ENCODE results near the gene CRP.
"Not testable (repeated sequence)": the region's sequence is repeated elsewhere in the genome, so short reads cannot be mapped to it uniquely, and the experiment has no call there.

CRP gene

GRCh38 chr1:159737238-159737916 is 23.0 kb upstream of the CRP start:
- Histone ChIP-seq H3K18ac (ENCODE audit: low read depth in 1 of 2, low read length in 2 of 2) (no peak overlapping the region), H4K91ac (ENCODE audit: low read length) (no peak overlapping the region), H3K4ac (ENCODE audit: low read depth in 1 of 2, low read length in 2 of 2) (no peak overlapping the region), H3K4me2 (ENCODE audit: low read length, poor library complexity, severe bottlenecking) (no peak overlapping the region), H3K9ac (ENCODE audit: low read length) (no peak overlapping the region), H3K9me3 (ENCODE audit: control insufficient read depth, low read length) (no peaks in the 10 kb centered on the region), H3K27me3 (ENCODE audit: control insufficient read depth in 1 of 2, insufficient read depth in 1 of 2, low read length in 2 of 2) (no peaks in the 10 kb centered on the region), H4K8ac (ENCODE audit: low read length) (no peak overlapping the region), H3K14ac (ENCODE audit: low read length in 2 of 2) (no peak overlapping the region), H3K23ac (ENCODE audit: low read length in 2 of 2) (no peak overlapping the region), H2BK5ac (ENCODE audit: low read depth, low read length, poor library complexity, severe bottlenecking) (no peak overlapping the region), H2AFZ (ENCODE audit: low read depth, low read length) (no peak overlapping the region), H2BK15ac (ENCODE audit: low read depth, poor library complexity, severe bottlenecking) (no peak overlapping the region), H3K79me1 (replicated peaks; ENCODE audit: low read length, poor library complexity, severe bottlenecking) (no peaks in the 10 kb centered on the region), H3K27ac (ENCODE audit: low read length, poor library complexity, severe bottlenecking) (no peak overlapping the region), H2BK120ac (ENCODE audit: low read depth, low read length) (no peak overlapping the region), H2AK5ac (ENCODE audit: low read length, severe bottlenecking) (no peak overlapping the region), H2BK12ac (ENCODE audit: low read length in 2 of 2) (no peak overlapping the region), H3K4me1 (ENCODE audit: control insufficient read depth, insufficient read depth, low read depth, low read length) (no peaks in the 10 kb centered on the region), H3K36me3 (ENCODE audit: control insufficient read depth in 1 of 2, insufficient read depth in 2 of 2, low read depth in 1 of 2, low read length in 2 of 2) (no peaks in the 10 kb centered on the region), H3K4me3 (ENCODE audit: insufficient read depth in 1 of 2, low read depth in 1 of 2, low read length in 2 of 2) (no peak overlapping the region)
- 80% methylated on average over 2 of the region's 4 CpGs for WGBS
- no peak for DNase-seq

GRCh38 chr1:159723188-159723587 is 8.8 kb upstream of the CRP start:
- not testable (repeated sequence) for H3K4me3 ChIP-seq (ENCODE audit: insufficient read depth in 1 of 2, low read depth in 1 of 2, low read length in 2 of 2); H3K23ac ChIP-seq (ENCODE audit: low read length in 2 of 2); H3K27me3 ChIP-seq (ENCODE audit: control insufficient read depth in 1 of 2, insufficient read depth in 1 of 2, low read length in 2 of 2); H3K4me1 ChIP-seq (ENCODE audit: control insufficient read depth, insufficient read depth, low read depth, low read length); H2BK120ac ChIP-seq (ENCODE audit: low read depth, low read length); H3K18ac ChIP-seq (ENCODE audit: low read depth in 1 of 2, low read length in 2 of 2); H2BK15ac ChIP-seq (ENCODE audit: low read depth, poor library complexity, severe bottlenecking); H3K36me3 ChIP-seq (ENCODE audit: control insufficient read depth in 1 of 2, insufficient read depth in 2 of 2, low read depth in 1 of 2, low read length in 2 of 2); H3K14ac ChIP-seq (ENCODE audit: low read length in 2 of 2); H2BK5ac ChIP-seq (ENCODE audit: low read depth, low read length, poor library complexity, severe bottlenecking); H3K79me1 ChIP-seq (replicated peaks; ENCODE audit: low read length, poor library complexity, severe bottlenecking); H3K27ac ChIP-seq (ENCODE audit: low read length, poor library complexity, severe bottlenecking); H4K8ac ChIP-seq (ENCODE audit: low read length); H4K91ac ChIP-seq (ENCODE audit: low read length); H3K9ac ChIP-seq (ENCODE audit: low read length); DNase-seq; H3K4ac ChIP-seq (ENCODE audit: low read depth in 1 of 2, low read length in 2 of 2); H3K4me2 ChIP-seq (ENCODE audit: low read length, poor library complexity, severe bottlenecking); H2BK12ac ChIP-seq (ENCODE audit: low read length in 2 of 2); H2AFZ ChIP-seq (ENCODE audit: low read depth, low read length); H2AK5ac ChIP-seq (ENCODE audit: low read length, severe bottlenecking)
- 80% methylated on average over 6 of the region's 6 CpGs for WGBS
- H3K9me3 ChIP-seq (ENCODE audit: control insufficient read depth, low read length), result peaks cover 35% of the 10 kb centered on the region

- WGBS, result 0% methylated on average over 1 of the region's 2 CpGs
- Histone ChIP-seq H3K27me3 (ENCODE audit: control insufficient read depth in 1 of 2, insufficient read depth in 1 of 2, low read length in 2 of 2) (no peaks in the 10 kb centered on the region), H2BK5ac (ENCODE audit: low read depth, low read length, poor library complexity, severe bottlenecking) (no peak overlapping the region)
Measured at GRCh38 chr1:159719990-159720389, 5.6 kb upstream of the CRP start.

GRCh38 chr1:159715855-159716254 is 1.5 kb upstream of the CRP start:
- Histone ChIP-seq H2BK12ac (ENCODE audit: low read length in 2 of 2) (no peak overlapping the region), H3K23ac (ENCODE audit: low read length in 2 of 2) (no peak overlapping the region), H4K91ac (ENCODE audit: low read length) (no peak overlapping the region), H3K4ac (ENCODE audit: low read depth in 1 of 2, low read length in 2 of 2) (no peak overlapping the region), H3K27ac (ENCODE audit: low read length, poor library complexity, severe bottlenecking) (no peak overlapping the region), H2BK5ac (ENCODE audit: low read depth, low read length, poor library complexity, severe bottlenecking) (no peak overlapping the region), H2AFZ (ENCODE audit: low read depth, low read length) (no peak overlapping the region), H3K4me3 (ENCODE audit: insufficient read depth in 1 of 2, low read depth in 1 of 2, low read length in 2 of 2) (no peak overlapping the region), H3K36me3 (ENCODE audit: control insufficient read depth in 1 of 2, insufficient read depth in 2 of 2, low read depth in 1 of 2, low read length in 2 of 2) (no peaks in the 10 kb centered on the region), H3K4me2 (ENCODE audit: low read length, poor library complexity, severe bottlenecking) (no peak overlapping the region), H3K79me1 (replicated peaks; ENCODE audit: low read length, poor library complexity, severe bottlenecking) (no peaks in the 10 kb centered on the region), H2AK5ac (ENCODE audit: low read length, severe bottlenecking) (no peak overlapping the region), H3K4me1 (ENCODE audit: control insufficient read depth, insufficient read depth, low read depth, low read length) (no peaks in the 10 kb centered on the region), H3K9me3 (ENCODE audit: control insufficient read depth, low read length) (peaks cover 20% of the 10 kb centered on the region), H3K14ac (ENCODE audit: low read length in 2 of 2) (no peak overlapping the region), H2BK15ac (ENCODE audit: low read depth, poor library complexity, severe bottlenecking) (no peak overlapping the region), H3K18ac (ENCODE audit: low read depth in 1 of 2, low read length in 2 of 2) (no peak overlapping the region), H3K9ac (ENCODE audit: low read length) (no peak overlapping the region), H3K27me3 (ENCODE audit: control insufficient read depth in 1 of 2, insufficient read depth in 1 of 2, low read length in 2 of 2) (no peaks in the 10 kb centered on the region), H2BK120ac (ENCODE audit: low read depth, low read length) (no peak overlapping the region), H4K8ac (ENCODE audit: low read length) (no peak overlapping the region)
- WGBS, result no CpG with 5 or more reads among the region's 1 CpG
- DNase-seq, result no peak

More at GRCh38 chr1:159719990-159720389, 5.6 kb upstream of the CRP start:
- no peak overlapping the region for H2BK120ac ChIP-seq (ENCODE audit: low read depth, low read length)
- no peak overlapping the region for H3K4me3 ChIP-seq (ENCODE audit: insufficient read depth in 1 of 2, low read depth in 1 of 2, low read length in 2 of 2)
- no peak overlapping the region for H2AFZ ChIP-seq (ENCODE audit: low read depth, low read length)
- no peak overlapping the region for H2BK15ac ChIP-seq (ENCODE audit: low read depth, poor library complexity, severe bottlenecking)
- no peak overlapping the region for H4K8ac ChIP-seq (ENCODE audit: low read length)
- no peak overlapping the region for H2BK12ac ChIP-seq (ENCODE audit: low read length in 2 of 2)
- H3K79me1 ChIP-seq (replicated peaks; ENCODE audit: low read length, poor library complexity, severe bottlenecking), result no peaks in the 10 kb centered on the region
- H3K4ac ChIP-seq (ENCODE audit: low read depth in 1 of 2, low read length in 2 of 2), result no peak overlapping the region
- no peak overlapping the region for H2AK5ac ChIP-seq (ENCODE audit: low read length, severe bottlenecking)
- no peak overlapping the region for H3K9ac ChIP-seq (ENCODE audit: low read length)
- peaks cover 35% of the 10 kb centered on the region for H3K9me3 ChIP-seq (ENCODE audit: control insufficient read depth, low read length)
- H3K18ac ChIP-seq (ENCODE audit: low read depth in 1 of 2, low read length in 2 of 2), result no peak overlapping the region
- no peak overlapping the region for H3K23ac ChIP-seq (ENCODE audit: low read length in 2 of 2)
- no peaks in the 10 kb centered on the region for H3K36me3 ChIP-seq (ENCODE audit: control insufficient read depth in 1 of 2, insufficient read depth in 2 of 2, low read depth in 1 of 2, low read length in 2 of 2)
- no peak overlapping the region for H3K27ac ChIP-seq (ENCODE audit: low read length, poor library complexity, severe bottlenecking)
- no peak overlapping the region for H4K91ac ChIP-seq (ENCODE audit: low read length)
- H3K4me2 ChIP-seq (ENCODE audit: low read length, poor library complexity, severe bottlenecking), result no peak overlapping the region
- H3K4me1 ChIP-seq (ENCODE audit: control insufficient read depth, insufficient read depth, low read depth, low read length), result no peaks in the 10 kb centered on the region
- H3K14ac ChIP-seq (ENCODE audit: low read length in 2 of 2), result no peak overlapping the region
- DNase-seq, result no peak

Measured in mesenchymal stem cell (in vitro differentiated cells and primary cell).